ENCODE measurements around the gene ICAM2. TPM values are rescaled to one million over a fixed set of nuclear protein-coding genes. Genes with fewer than 3 reads are reported as not detected.

Gene ICAM2
- total and polyA plus RNA-seq, 2 donors (not counting 3 experiments of a cell fraction or from before 2014, with no cell fraction given): 586 to 2,377 TPM

- no peaks in the 10 kb centered on the region for H3K9me1 ChIP-seq (replicated peaks; ENCODE audit: control insufficient read depth, extremely low read depth, insufficient read depth, low read length)
- CTCF ChIA-PET: interaction anchor here (1.4 to 1.9 kb wide), 2 partner anchors 20 to 88 kb away, joined by 4 to 10 read pairs; no protein-coding TSS in a partner anchor
- H3K4me2 ChIP-seq (ENCODE audit: insufficient read depth, low read length): no peak overlapping the region
- no peaks in the 10 kb centered on the region for H3K27me3 ChIP-seq (ENCODE audit: control insufficient read depth in 2 of 2, insufficient read depth in 2 of 2, low read length in 2 of 2)
- TF ChIP-seq JUN (IDR thresholded peaks at IDR 0.05; ENCODE audit: borderline replicate concordance, insufficient read depth, insufficient read length, low read depth): no peak
- TF ChIP-seq GATA2 (IDR thresholded peaks at IDR 0.05; ENCODE audit: insufficient read depth, insufficient read length, low read depth, low read length): no peak
- no peak for TF ChIP-seq FOS (IDR thresholded peaks at IDR 0.05; ENCODE audit: borderline replicate concordance, insufficient read depth, low read length)
- no peak for TF ChIP-seq CTCF (IDR thresholded peaks at IDR 0.05; ENCODE audit: extremely low read depth in 1 of 2, insufficient read depth in 1 of 2, low read depth in 1 of 2, low read length in 2 of 2)
- no peak for TF ChIP-seq MAX (IDR thresholded peaks at IDR 0.05; ENCODE audit: insufficient read depth, insufficient read length)
- TF ChIP-seq EZH2 (IDR thresholded peaks at IDR 0.05; ENCODE audit: borderline replicate concordance, low read depth, low read length, severe bottlenecking): no peak
- no peak for TF ChIP-seq POLR2A (IDR thresholded peaks at IDR 0.05; ENCODE audit: low read depth, low read length)
- TF ChIP-seq POLR2AphosphoS5 (IDR thresholded peaks at IDR 0.05; ENCODE audit: insufficient read depth, low read depth, low read length): no peak
- TF ChIP-seq MYC (IDR thresholded peaks at IDR 0.05; ENCODE audit: low read depth, low read length): no peak
- no peak overlapping the region for H3K9ac ChIP-seq (replicated peaks; ENCODE audit: extremely low read depth, insufficient read depth, low read length)
- BruUV-seq (replicated peaks): no TSS peak
- DNase-seq (ENCODE audit: low read depth, low spot score): no peak
- H4K20me1 ChIP-seq (replicated peaks; ENCODE audit: control insufficient read depth, extremely low read depth, insufficient read depth, low read length): no peaks in the 10 kb centered on the region
- no peak overlapping the region for H3K27ac ChIP-seq (ENCODE audit: insufficient read depth, low read depth, low read length)
- peaks cover 5 to 42% of the 10 kb centered on the region in 2 experiments for H3K36me3 ChIP-seq (ENCODE audit: control insufficient read depth in 2 of 2, extremely low read depth in 1 of 2, insufficient read depth in 2 of 2, low read length in 2 of 2)
- intact Hi-C loops (cut with micrococcal nuclease): no loop called here
- no peak overlapping the region for H2AFZ ChIP-seq (ENCODE audit: low read depth, low read length)
- H3K79me2 ChIP-seq (ENCODE audit: control insufficient read depth, insufficient read depth, low read length): no peaks in the 10 kb centered on the region
- POLR2A ChIA-PET: no interaction called here
- FAIRE-seq: no peak
- H3K9me3 ChIP-seq (replicated peaks; ENCODE audit: control insufficient read depth, insufficient read depth, low read length): no peaks in the 10 kb centered on the region
- no peak overlapping the region for H3K4me3 ChIP-seq (replicated peaks in 1 of 3; ENCODE audit: insufficient read depth in 1 of 3, low read depth in 1 of 3, low read length in 3 of 3)
- dilution Hi-C loops (cut with MboI; ENCODE audit: extremely low pct_ligation_motif_present, low sequenced_read_pairs): loop anchor here (25.0 kb wide), 1 partner anchor 92 kb away; the partner anchor contains the start of gene ERN1
- no peaks in the 10 kb centered on the region for H3K4me1 ChIP-seq (ENCODE audit: control insufficient read depth, extremely low read depth, insufficient read depth, low read length)
Measured at GRCh38 chr17:64045176-64045575, 24.7 kb upstream of the ICAM2 start.
